NCI-H128 (cell line): ENCODE measurements around the gene ZBTB21.
"Not testable (repeated sequence)": the region's sequence is repeated elsewhere in the genome, so short reads cannot be mapped to it uniquely, and the experiment has no call there.

ENCODE experiments used
- DNase-seq: peaks from one replicate; lab custom pipeline; 2025; ENCODE audit not compliant: unreplicated experiment; lab: John Stamatoyannopoulos, UW

ZBTB21 gene

DNA sequence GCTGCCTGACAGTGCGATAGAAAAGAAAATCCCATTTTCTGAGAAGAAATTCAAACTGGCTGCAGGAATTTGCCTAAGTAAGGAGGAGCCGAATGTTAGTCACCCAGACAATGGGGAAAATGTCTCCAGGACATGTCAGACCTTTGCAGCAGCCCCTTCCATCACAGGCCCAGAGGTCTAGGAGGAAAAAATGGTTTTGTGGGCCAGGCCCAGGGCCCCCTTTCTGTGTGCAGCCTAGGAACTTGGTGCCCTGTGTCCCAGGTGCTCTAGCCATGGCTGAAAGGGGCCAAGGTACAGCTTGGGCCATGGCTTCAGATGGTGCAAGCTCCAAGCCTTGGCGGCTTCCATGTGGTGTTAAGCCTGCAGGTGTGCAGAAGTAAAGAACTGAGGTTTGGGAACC lies 14.6 kb downstream of the ZBTB21 start:
- no peak for DNase-seq

DNA sequence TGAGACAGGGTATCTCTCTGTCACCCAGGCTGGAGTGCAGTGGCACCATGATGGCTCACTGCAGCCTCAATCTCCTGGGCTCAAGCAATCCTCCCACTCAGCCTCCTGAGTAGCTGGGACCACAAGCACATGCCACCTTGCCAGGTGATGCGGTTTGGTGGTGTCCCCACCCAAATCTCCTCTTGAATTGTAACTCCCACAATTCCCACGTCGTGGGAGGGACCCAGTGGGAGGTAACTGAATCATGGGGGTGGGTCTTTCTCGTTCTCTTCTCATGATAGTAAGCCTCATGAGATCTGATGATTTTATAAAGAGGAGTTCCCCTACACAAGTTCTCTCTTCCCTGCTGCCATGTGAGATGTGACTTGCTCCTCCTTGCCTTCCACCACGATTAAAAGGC lies 15.5 kb downstream of the ZBTB21 start:
- not testable (repeated sequence) for DNase-seq

DNA sequence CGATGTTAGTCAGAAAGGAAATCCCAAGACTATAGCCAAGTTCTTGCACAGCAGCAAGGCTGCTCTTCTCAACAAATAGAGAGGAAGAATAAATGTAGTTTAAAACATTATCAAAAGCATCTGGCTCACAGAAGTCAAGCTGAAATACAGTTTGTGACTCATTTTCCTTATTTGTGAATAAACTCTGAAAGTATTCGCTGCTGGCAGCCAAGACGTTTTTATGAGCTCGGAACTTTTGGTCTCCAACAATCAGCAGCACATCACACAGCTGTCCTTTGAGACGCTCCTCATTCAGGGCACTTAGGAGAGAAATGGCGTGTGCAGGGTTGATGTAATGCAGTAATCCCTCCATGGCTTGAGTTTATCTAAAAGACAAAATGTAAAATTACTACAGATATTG lies 16.4 kb downstream of the ZBTB21 start:
- no peak for DNase-seq

DNA sequence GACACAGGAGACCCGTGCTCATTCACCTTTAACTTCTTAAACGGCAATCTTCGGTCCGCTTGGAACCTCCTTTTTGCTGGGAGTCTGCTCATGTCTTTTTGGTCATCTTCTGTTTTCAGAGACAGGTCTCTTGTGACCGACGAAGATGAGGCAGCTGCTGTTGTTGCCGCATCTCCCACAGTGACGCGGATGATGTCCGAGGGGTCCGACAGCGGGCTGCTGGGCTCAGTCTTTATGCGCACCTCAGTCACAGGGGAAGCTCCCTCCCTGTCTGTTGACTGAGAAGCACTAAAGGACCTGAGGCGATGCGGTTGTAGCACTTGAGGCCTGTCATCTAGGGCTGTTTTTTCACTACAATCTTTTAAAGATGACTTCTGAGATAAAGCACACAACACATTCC lies 17.6 kb downstream of the ZBTB21 start:
- DNase-seq = no peak

DNA sequence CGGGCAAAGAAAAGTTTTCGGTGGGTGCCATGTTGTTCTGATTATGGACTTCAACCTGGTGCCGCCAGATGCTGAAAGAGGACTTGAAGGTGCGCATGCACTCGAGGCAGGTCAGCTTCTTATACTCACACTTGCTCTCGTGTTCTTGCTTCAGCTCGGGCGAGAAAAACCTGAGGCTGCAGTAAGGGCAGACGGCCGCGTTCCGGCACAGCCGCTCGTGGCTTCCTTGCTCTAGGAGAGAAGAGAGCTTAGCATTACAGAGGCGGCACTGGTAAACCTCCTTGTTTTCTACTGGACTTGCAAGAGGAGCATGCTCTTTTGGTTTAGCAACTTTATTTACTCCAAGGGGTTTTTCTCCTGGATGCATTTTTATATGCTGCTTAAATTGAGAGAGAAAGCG lies 18.5 kb downstream of the ZBTB21 start:
- DNase-seq = no peak

DNA sequence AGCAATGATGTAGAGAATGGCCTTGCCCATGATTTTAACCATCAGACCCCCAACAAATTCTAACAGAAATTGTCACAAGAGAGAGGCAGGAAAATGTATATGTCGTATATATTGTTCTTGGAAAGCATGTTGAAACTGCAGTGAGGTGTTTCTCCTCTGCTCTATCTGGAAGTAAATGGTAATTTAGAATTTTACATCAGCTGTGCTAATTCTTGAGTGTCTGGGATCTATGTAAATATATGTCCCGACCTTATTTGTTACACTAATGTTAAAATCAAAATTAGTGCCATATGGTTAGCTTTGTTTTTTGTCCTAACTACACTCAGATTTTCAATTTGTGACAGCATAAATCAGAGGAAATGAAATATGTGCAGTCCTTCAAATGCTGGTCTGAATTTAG lies 20.5 kb downstream of the ZBTB21 start:
- no peak for DNase-seq

DNA sequence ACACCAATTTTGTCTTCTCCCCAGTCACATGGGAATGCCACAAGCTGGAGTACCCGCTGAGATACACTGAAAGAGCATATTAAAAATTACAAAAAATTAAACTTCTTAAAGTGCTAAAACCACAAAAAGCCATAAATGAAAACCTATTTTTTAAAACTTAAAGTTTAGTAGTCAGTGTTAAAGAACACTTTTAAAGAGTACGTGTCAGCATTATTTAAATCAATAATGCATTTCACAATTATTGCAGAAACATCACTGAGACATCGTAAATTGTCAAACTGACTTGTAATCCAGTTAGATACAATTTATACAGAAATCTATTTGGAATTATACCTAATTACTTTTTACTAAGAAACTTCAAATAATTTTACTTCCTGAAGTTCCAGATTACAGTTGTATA lies 22.9 kb downstream of the ZBTB21 start:
- no peak for DNase-seq

DNA sequence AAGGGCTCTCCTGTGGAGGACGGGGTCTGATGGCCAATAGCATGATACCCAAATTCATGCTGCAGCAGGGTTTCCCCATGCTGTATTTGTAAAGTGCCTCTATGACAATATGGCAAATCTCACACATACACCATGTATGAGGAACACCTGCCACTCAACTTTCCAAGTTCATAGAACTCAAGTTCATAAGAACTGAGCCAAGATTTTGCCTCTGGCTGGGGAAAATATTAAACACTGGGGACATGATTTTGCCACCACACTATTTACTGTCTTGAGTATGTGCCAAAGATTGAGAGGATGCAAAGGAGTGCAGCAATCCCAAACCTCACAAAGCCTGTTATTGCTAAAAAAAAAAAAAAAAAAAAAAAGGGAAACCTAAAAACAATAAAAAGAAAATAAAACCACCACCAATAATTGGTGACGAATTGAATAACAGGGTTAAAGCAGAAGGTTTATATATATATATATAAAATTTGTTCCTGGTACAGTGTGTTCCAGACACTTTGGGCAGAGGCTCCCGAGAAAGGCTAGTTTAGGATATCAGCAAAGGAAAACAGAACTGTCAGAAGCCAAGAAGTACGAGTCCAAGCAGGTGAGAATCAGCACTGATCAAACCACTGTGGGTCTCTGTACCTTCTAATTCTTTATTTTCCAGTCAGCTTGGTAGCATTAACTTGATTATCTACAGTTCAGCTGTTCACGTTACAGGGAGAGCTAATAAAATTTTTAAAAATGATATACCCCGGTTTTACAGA lies 24.3 kb downstream of the ZBTB21 start:
- no peak for DNase-seq

DNA sequence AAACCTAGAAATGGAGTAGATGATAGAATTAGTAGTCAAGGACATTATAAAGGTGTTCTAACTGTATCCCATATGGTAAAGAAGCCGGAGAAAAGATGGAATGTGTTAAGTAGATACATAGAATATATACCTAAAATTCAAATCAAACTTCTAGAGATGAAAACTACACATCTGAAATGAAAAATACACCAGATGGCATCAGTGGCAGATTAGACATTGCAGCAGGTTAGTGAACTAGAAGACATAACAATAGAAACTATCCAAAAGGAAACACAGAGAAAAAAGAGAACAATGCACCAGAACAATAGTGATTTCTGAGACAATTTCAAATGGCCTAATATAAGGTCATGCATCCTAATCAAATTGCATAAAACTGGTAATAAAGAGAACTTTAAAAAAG lies 26.9 kb downstream of the ZBTB21 start:
- DNase-seq = no peak

DNA sequence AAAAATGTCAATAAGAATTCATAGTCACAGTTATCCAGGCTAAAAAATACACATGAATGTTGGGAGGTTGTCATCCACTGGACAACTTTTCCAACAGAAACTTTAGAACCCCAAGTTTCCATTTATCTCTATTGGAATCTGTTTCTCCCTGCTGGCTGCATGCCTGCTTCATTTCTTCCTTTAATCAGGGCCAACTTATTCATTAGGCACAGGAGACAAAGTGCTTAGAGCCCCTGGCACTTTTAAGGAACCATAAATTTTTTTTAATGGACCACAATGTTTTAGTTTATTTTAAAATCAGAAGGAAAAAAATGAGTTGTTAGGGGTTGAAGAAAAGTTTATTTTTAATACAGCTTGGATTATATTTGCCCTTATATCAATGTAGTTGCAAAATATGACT lies 29.6 kb downstream of the ZBTB21 start:
- no peak for DNase-seq

DNA sequence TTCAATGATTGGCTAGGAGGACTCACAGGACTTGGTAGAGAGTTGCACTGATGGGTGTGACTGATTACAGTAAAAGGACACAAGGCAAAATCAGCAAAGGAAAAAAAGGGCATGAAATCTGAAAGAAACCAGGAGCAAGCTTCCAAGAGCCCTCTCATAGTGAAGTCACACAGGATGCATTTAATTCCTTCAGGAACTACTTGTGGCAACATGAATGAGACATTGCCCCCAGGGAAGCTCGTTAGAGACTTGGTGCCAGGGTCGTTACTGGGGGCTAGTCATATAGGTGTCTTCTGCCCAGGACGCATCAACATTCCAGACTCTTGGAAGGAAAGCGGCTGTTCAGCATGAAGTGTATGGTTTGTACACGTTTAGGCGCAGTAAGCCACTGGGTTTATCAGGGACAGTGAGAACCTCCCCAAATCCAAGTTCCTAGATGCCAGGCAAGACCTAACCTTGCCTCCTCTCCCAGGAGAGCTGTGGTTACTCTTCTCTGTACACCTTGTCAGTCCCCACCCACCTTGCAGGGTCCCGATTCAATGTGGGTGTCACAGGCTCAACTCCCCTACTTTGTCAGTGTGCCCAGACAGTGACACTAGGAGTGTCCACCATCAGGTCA lies 30.3 kb downstream of the ZBTB21 start:
- no peak for DNase-seq

DNA sequence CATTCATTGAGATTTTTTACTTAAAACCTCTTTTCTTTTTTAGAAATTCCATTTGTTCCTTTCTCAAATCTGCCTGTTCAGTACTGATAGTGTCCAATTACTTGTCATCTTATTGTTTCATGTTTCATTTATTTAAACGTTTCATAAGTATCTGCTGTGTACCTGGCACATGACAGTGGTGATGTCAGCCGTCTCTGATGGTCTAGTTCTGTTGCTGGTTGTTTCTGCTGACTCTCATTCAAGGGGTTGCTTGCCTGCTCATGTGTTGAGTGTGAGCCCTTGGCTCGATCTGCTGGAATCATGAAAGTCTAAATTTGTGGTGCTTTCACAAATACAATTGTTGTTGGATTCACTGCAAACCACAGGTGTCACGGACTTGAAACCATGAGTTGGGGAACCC lies 30.8 kb downstream of the ZBTB21 start:
- no peak for DNase-seq

DNA sequence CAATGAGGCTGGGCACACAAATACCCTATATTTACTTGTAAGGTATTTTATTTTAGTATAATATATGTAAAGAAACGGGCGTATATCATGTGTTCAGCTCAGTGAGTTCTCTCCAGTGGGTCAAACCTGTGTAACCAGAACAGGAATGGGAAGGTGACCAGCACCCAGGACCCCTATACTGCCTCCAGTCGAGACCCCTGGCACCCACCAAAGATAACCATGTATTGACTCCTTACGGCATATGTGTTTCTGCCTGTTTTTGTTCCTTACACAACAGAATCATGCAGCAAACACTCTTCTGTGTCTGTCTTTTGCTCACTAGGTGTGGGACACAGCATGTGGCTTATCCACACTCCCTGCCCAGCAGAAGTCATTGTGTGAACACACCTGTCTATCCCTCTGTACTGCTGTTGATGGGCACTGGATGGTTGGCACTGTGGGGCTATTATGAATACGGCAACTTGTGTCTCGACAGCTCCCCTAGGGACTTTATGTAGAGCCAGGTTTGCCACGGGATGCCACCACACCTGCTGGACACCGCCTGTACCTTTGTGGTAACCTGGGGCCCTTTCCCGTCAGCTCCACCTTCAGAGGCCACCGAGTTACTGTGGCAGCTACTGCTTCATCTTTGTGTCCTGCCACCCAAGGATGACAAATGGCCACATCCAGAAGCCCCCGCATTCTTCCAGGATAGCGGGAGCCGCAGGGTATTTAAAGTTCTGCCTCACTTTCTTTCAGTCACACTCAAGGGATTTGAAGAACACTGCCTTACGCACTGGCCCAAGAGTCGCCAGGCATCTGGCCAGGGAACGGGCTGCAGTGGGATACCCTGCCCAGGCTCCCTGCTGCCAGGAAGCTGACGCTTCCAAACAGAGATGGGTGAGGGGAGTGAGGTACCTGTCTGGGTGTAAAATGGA lies 32.9 kb downstream of the ZBTB21 start:
- no peak for DNase-seq

DNA sequence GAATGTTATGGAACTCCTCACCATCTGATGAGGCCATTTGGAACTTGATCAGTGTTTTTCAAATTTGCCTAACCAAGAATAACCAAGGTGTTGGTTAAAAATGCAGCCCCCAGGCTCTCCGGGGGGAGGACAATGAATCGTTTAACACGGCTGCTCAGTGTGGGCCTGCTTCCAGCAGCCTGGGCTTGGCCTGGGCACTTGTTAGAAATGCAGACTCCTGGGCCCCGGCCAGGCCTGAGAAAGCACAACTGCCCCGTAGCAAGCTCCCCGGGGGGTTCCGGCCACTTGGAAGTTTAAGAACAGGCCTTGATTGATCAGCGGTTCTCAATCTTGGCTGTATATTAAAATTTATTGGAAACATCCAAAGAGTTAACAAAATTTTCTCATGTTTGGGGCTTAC lies 33.5 kb downstream of the ZBTB21 start:
- no peak for DNase-seq

DNA sequence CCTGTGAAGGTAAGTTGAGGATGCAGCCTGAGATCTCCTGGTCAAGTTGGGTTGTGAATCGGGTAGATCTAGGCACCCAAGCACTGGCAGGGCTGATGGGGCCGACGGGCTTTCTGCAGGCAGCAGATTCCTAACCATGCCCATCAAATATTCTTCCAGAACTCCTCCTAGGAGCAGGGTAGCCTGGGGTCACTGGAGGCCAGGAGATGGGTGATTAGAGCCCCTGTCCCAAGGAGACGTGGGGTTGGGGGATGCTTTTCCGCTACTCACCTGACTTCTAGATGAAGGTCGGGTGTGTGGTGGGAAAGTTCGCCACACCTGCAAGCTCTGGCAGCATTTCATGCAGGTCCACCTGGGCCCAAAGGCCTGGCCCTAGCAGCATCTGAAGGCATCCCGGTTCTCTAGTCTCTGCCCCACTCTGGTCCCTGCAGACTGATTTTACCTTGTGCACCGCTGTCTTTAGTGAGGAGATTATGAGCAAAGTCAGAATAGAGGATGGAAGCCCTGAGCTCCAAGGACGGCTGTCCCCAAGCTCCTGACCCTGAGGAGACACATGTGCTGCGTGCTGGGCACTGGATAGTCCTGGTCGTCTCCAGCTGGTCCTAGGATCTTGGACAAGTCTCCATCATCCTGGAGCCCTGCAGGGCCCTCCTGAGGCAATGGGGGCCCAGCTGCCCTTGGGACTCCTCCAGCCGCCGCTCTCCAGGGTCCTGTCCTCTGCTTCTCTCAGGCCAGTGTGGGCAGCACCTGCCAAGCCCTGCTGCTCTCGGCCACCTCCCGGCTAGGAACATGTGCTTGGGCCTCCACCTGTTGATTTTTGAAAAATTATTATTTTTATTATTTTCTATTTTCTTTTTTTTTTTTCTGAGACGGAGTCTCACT lies 34.5 kb downstream of the ZBTB21 start:
- no peak for DNase-seq

DNA sequence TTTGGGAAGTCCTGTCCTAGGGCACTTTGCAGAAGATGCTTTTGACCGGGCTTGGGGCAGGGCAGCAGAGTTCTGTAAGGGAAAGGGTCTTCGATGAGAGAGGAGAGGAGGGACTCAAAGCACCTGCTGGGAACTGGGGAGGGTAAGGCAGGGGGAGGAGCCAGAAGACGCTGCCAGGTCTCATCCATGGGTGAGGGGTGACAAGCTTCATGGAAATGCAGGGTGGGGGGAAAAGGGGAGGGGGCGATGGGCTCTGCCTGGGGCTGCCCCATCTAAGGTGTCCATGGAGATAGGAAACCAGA lies 35.5 kb downstream of the ZBTB21 start:
- DNase-seq = no peak

DNA sequence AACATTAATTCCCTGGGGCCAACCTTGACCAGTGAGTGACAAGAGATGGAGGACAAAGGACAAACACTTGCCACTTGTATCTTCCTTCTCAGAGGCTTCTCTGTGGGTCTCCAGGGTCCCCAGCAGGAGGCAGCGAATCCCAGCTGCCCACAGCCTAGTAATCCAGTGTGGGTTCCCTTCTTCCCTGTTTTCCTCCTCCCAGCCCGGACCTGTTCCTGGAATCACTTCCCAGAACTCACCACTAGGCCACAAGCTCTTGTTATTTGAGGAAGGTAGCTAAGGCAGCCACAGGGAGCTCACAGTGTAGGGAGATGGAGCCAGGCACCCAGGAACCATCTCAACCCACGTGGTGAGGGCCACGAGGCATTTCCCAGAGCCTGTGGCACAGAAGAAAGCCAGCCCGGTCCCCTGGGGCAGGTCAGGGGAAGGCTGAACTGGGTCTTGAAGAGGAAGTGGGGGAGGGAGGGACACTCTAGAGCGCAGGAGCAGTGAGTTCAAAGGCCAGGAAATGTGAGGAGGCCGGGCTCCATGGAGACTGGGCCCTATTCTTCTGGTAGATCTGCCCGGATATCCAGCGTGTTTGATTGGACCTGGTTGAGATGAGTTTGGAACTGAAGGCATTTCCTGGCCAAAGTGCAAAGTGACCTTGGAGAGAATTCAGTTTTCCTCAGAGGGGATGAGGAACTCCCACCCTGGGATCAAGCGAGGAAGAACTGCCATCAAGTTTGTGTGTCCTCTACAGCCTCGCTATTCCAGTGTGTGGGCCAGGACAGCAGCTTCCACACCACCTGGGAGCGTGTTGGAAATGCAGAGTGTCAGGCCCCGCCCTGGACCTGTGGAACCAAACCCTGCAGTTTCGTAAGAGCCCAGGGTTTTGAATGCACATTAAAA lies 36.1 kb downstream of the ZBTB21 start:
- DNase-seq = no peak

DNA sequence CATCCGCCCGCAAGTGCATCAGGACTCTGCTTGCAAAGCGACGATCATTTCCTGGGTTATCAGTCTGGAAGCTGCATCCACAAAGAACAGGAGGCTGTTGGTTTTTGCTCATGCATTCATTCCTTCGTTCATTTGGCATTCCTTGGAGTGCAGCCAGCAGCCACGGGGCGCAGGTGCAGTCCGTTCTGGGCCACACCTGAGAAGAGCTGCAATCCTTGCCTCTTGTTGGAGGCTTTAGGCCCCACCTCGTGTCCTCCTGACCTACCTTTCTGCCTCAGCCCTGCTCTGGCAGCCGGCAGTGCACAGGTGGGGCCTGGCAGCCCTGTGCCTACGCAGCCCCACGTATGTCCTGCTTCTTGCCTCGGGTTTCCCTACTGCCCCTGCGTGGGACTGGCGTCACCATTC lies 36.7 kb downstream of the ZBTB21 start:
- no peak for DNase-seq

DNA sequence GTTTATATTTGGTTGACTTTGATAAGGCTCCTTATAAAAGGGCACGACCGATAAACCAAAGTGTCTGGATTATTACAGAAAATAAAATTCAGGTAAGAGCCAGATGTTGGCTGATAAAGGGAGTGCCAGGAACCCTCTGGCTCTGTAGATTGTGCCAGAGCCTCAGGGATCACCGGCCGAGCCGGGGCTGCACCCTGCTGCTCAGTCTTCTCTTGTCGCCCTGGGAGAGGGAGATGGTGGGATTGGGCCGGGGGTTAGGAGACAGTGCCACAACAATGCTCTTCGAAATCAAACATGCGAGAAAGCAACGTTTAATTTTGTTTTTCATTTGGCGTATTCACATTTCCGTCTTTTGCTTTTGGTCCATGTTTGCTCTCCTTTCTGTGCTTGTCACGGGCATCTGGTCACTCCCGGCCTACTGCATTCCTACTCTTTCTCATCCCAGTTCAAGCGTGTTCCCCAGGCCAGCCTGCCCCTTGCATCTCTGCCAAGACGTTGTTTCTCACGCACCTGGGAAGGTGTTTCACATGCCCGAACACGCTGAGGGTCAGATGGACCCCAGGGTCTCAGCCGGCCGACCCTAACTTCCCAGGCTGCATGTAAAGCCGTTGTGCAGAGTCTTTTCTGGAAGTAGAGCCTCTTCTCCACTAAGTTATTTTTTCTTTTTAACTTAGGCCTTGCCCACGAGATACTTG lies 37.5 kb downstream of the ZBTB21 start:
- no peak for DNase-seq

DNA sequence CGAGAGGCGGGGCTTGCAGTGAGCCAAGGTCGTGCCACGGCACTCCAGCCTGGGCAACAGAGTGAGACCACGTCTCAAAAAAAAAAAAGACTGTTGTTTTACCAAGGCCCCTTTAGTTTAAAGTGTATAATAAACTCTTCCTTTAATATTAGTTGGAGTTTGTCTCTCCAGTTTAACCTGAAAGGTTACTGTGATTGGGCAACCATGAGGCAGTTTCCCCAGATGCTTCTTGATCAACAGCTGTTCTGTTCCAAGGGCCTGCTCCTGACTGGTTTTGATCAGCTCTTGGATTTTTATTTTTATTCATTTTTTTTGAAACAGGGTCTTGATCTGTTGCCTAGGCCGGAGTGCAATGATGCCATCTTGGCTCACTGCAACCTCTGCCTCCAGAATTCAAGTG lies 38.3 kb downstream of the ZBTB21 start:
- no peak for DNase-seq
